ENCODE measurements around the gene ONECUT3.
A peak's percentile ranks its signal among the peaks of the same experiment; 100 is the strongest.

The ONECUT3 gene

DNA sequence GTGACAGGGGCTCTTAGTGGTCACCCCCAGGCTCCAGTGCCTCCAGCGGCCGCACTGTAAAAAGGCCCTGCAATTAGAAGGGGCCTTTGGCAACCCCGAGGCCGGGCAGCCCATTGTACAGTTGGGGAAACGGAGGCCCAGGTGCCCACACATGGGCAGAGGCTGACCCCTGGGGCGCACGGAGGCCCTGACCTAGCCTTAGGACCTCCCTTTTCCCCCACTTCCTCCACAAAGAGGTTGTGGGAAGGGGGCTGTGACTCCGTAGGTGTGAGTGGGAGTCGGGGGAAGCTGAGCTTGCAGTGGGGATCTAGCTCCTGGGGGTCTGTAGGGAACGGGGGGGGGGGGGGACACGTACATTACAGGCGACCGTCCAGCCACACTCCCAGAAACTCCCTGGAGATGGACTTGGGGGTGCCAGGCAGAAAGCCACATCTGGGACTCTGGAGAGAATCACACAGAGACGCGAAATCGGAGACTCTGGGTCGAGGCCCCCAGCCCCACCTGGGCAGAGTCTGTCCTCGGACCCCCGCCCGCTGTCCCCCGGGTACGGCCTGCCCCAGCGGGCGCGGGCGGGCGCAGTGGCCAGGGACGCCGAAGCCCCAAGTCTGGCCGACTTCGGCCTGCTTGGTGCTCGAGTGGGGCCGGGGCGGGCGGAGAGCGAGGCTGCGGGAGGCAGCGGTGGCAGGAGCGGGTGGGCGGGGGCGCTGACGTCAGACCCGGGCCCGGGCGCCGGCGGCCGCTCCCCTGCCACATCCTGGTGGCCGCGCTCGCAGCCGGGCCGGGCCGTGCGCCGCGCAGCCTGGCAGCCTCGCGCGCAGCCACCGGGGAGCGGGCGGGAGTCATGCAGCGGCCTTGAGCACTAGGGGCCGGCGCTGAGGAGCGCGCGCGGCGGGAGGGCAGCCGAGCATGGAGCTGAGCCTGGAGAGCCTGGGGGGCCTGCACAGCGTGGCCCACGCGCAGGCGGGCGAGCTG lies at the start of gene ONECUT3:
ONECUT3 (plus strand) TSS at position 750 of the 972 bp plus-strand sequence; CDS start at position 907, 157 bp downstream.
- Histone ChIP-seq H3K4me3 (ENCODE audit: low read depth, low read length) (no peak within 1 kb of the TSS), H3K36me3 (ENCODE audit: control insufficient read depth in 2 of 2, insufficient read depth in 1 of 2, low read length in 2 of 2) (no peaks in the 10 kb centered on the region), H3K27ac (ENCODE audit: extremely low read depth, low read depth, low read length) (no peak within 1 kb of the TSS), H3K4me1 (ENCODE audit: control insufficient read depth, insufficient read depth, low read length) (peaks cover 4% of the 10 kb centered on the region; the same call in 1 of the 2 replicates), H3K9me3 (ENCODE audit: control insufficient read depth, insufficient read depth, low read depth, low read length) (no peaks in the 10 kb centered on the region)
- ChIA-PET POLR2A (no interaction called here), CTCF (interaction anchor here (0.5 to 0.6 kb wide), 3 partner anchors 23 to 34 kb away, joined by 3 to 4 read pairs (median 3); no protein-coding TSS in a partner anchor)
- TF ChIP-seq, protein P1, sequence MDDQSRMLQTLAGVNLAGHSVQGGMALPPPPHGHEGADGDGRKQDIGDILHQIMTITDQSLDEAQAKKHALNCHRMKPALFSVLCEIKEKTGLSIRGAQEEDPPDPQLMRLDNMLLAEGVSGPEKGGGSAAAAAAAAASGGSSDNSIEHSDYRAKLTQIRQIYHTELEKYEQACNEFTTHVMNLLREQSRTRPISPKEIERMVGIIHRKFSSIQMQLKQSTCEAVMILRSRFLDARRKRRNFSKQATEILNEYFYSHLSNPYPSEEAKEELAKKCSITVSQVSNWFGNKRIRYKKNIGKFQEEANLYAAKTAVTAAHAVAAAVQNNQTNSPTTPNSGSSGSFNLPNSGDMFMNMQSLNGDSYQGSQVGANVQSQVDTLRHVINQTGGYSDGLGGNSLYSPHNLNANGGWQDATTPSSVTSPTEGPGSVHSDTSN (CRISPR knock-in tag; IDR thresholded peaks at IDR 0.05), result 0 out of 2 replicates have a peak, but pooled peaks have one; percentile 29
- no peak for TF ChIP-seq KLF16 (tag by site-specific recombination; IDR thresholded peaks at IDR 0.05)
- no peak for TF ChIP-seq REPIN1 (tag by site-specific recombination; IDR thresholded peaks at IDR 0.05; ENCODE audit: low read depth)
- TF ChIP-seq ZFP69B (tag by site-specific recombination; IDR thresholded peaks at IDR 0.05), result no peak
- TF ChIP-seq, protein P2, sequence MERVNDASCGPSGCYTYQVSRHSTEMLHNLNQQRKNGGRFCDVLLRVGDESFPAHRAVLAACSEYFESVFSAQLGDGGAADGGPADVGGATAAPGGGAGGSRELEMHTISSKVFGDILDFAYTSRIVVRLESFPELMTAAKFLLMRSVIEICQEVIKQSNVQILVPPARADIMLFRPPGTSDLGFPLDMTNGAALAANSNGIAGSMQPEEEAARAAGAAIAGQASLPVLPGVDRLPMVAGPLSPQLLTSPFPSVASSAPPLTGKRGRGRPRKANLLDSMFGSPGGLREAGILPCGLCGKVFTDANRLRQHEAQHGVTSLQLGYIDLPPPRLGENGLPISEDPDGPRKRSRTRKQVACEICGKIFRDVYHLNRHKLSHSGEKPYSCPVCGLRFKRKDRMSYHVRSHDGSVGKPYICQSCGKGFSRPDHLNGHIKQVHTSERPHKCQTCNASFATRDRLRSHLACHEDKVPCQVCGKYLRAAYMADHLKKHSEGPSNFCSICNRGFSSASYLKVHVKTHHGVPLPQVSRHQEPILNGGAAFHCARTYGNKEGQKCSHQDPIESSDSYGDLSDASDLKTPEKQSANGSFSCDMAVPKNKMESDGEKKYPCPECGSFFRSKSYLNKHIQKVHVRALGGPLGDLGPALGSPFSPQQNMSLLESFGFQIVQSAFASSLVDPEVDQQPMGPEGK (tag by site-specific recombination; IDR thresholded peaks at IDR 0.05), result peak; percentile 38; the same call in 1 of the 2 replicates
- TF ChIP-seq GLIS2 (tag by site-specific recombination; IDR thresholded peaks at IDR 0.05), result peak; percentile 17; the same call in 1 of the 2 replicates
- TF ChIP-seq, protein P3, sequence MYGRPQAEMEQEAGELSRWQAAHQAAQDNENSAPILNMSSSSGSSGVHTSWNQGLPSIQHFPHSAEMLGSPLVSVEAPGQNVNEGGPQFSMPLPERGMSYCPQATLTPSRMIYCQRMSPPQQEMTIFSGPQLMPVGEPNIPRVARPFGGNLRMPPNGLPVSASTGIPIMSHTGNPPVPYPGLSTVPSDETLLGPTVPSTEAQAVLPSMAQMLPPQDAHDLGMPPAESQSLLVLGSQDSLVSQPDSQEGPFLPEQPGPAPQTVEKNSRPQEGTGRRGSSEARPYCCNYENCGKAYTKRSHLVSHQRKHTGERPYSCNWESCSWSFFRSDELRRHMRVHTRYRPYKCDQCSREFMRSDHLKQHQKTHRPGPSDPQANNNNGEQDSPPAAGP (tag by site-specific recombination; IDR thresholded peaks at IDR 0.05), result no peak
- TF ChIP-seq GLIS1 (tag by site-specific recombination; IDR thresholded peaks at IDR 0.05), result peak; percentile 47; the same call in 1 of the 2 replicates
- no peak for TF ChIP-seq ZNF354C (tag by site-specific recombination; IDR thresholded peaks at IDR 0.05; ENCODE audit: borderline replicate concordance, low read depth)
- no peak for TF ChIP-seq ZNF600 (tag by site-specific recombination; IDR thresholded peaks at IDR 0.05)
- TF ChIP-seq ZNF404 (tag by site-specific recombination; IDR thresholded peaks at IDR 0.05), result no peak
- TF ChIP-seq, protein P4, sequence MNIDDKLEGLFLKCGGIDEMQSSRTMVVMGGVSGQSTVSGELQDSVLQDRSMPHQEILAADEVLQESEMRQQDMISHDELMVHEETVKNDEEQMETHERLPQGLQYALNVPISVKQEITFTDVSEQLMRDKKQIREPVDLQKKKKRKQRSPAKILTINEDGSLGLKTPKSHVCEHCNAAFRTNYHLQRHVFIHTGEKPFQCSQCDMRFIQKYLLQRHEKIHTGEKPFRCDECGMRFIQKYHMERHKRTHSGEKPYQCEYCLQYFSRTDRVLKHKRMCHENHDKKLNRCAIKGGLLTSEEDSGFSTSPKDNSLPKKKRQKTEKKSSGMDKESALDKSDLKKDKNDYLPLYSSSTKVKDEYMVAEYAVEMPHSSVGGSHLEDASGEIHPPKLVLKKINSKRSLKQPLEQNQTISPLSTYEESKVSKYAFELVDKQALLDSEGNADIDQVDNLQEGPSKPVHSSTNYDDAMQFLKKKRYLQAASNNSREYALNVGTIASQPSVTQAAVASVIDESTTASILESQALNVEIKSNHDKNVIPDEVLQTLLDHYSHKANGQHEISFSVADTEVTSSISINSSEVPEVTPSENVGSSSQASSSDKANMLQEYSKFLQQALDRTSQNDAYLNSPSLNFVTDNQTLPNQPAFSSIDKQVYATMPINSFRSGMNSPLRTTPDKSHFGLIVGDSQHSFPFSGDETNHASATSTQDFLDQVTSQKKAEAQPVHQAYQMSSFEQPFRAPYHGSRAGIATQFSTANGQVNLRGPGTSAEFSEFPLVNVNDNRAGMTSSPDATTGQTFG (tag by site-specific recombination; IDR thresholded peaks at IDR 0.05; ENCODE audit: borderline replicate concordance), result no peak
- no peak for TF ChIP-seq ZNF521 (tag by site-specific recombination; IDR thresholded peaks at IDR 0.05)
- TF ChIP-seq TCF7L2 (IDR thresholded peaks at IDR 0.05; ENCODE audit: borderline replicate concordance, low read depth, low read length), result no peak
- no peak for TF ChIP-seq ZNF37A (tag by site-specific recombination; IDR thresholded peaks at IDR 0.05)
- no peak for TF ChIP-seq ZBTB17 (tag by site-specific recombination; IDR thresholded peaks at IDR 0.05)
- TF ChIP-seq ZNF510 (tag by site-specific recombination; IDR thresholded peaks at IDR 0.05; ENCODE audit: insufficient replicate concordance), result no peak
- TF ChIP-seq ZBTB8A (tag by site-specific recombination; IDR thresholded peaks at IDR 0.05), result no peak
- TF ChIP-seq TRIM28 (IDR thresholded peaks at IDR 0.05; ENCODE audit: borderline replicate concordance, low read length), result no peak
- TF ChIP-seq, protein P5, sequence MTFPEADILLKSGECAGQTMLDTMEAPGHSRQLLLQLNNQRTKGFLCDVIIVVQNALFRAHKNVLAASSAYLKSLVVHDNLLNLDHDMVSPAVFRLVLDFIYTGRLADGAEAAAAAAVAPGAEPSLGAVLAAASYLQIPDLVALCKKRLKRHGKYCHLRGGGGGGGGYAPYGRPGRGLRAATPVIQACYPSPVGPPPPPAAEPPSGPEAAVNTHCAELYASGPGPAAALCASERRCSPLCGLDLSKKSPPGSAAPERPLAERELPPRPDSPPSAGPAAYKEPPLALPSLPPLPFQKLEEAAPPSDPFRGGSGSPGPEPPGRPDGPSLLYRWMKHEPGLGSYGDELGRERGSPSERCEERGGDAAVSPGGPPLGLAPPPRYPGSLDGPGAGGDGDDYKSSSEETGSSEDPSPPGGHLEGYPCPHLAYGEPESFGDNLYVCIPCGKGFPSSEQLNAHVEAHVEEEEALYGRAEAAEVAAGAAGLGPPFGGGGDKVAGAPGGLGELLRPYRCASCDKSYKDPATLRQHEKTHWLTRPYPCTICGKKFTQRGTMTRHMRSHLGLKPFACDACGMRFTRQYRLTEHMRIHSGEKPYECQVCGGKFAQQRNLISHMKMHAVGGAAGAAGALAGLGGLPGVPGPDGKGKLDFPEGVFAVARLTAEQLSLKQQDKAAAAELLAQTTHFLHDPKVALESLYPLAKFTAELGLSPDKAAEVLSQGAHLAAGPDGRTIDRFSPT (tag by site-specific recombination; IDR thresholded peaks at IDR 0.05), result no peak
- TF ChIP-seq ZNF112 (tag by site-specific recombination; IDR thresholded peaks at IDR 0.05), result no peak
- TF ChIP-seq, protein P6, sequence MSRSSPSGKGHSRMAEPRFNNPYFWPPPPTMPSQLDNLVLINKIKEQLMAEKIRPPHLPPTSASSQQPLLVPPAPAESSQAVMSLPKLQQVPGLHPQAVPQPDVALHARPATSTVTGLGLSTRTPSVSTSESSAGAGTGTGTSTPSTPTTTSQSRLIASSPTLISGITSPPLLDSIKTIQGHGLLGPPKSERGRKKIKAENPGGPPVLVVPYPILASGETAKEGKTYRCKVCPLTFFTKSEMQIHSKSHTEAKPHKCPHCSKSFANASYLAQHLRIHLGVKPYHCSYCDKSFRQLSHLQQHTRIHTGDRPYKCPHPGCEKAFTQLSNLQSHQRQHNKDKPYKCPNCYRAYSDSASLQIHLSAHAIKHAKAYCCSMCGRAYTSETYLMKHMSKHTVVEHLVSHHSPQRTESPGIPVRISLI (tag by site-specific recombination; IDR thresholded peaks at IDR 0.05), result no peak
- no peak for TF ChIP-seq ZNF311 (tag by site-specific recombination; IDR thresholded peaks at IDR 0.05; ENCODE audit: borderline replicate concordance)
- peak; percentile 59 for TF ChIP-seq ZIC2 (tag by site-specific recombination; IDR thresholded peaks at IDR 0.05)
- TF ChIP-seq ZNF169 (tag by site-specific recombination; IDR thresholded peaks at IDR 0.05), result no peak
- TF ChIP-seq ZNF335 (tag by site-specific recombination; conservative IDR thresholded peaks at IDR 0.05), result peak; percentile 50; the same call in 1 of the 2 replicates
- TF ChIP-seq ZNF341 (tag by site-specific recombination; IDR thresholded peaks at IDR 0.05; ENCODE audit: low read depth), result no peak

Measured in HEK293 (cell line).